ENCODE data around the gene TGFBR3L.

DNA sequence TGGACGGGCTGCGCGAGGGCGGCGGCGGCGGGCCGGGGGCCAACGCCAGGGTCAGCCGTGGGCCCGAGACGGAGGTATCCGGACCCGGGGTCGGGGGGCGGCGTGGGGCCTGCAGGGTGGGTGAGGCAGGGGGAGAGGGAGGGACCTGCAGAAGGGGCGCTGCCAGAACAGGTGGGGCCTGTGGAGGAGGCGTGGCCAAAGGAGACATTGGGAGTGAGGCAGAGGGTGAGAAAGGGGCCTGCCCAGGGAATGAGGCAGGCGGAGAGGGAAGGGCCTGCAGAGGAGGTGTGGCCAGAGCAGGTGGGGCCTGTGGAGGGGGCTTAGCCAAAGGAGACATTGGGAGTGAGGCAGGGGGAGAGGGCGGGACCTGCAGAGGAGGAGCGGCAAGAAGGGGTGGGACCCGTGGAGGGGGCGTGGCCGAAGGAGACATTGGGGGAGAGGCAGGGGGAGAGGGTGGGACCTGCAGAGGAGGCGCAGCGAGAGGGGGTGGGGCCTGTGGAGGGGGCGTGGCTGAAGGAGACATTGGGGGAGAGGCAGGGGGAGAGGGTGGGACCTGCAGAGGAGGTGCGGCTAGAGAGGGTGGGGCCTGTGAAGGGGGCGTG lies 44.6 kb upstream of the TGFBR3L start:
- TF ChIP-seq YY1 (IDR thresholded peaks at IDR 0.05; ENCODE audit: insufficient read depth, insufficient read length) (no peak), ZNF274 (IDR thresholded peaks at IDR 0.05; ENCODE audit: low read depth, low read length) (no peak), SUZ12 (IDR thresholded peaks at IDR 0.05; ENCODE audit: extremely low read depth, insufficient read depth, insufficient read length) (no peak)
